ENCODE data around the gene RTF1.

DNA sequence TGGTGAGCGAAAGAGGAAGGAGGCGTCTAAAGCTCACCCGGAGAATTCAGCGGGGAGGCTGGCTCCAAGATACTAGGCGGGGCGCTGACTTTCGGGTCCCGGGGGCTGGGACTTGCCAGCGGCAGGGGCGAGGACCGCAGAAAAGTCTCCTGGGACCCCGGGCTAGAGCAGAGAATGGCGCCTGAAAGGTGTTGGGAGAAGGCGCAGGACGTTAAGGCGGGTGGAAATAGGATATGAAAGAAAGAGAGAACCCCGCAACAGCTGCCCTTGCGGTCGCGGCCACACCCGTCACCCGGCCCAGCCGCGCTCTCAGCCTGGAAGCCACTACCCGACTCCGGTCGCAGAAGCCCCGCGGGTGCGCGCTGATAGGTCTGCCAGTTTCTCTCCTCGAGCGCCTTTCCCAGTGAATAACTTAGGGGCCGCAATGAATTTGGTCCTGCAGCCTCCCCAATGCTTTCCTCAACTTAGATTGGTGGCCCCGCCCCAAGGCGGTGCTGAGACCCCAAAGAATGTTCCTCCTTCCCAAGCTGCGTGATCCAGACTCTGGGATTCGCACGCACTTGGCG lies 96.1 kb downstream of the RTF1 start:
- TF ChIP-seq POLR2A (IDR thresholded peaks at IDR 0.05) (no peak), POLR2AphosphoS5 (IDR thresholded peaks at IDR 0.05) (no peak)
- TF ChIP-seq, protein P1, sequence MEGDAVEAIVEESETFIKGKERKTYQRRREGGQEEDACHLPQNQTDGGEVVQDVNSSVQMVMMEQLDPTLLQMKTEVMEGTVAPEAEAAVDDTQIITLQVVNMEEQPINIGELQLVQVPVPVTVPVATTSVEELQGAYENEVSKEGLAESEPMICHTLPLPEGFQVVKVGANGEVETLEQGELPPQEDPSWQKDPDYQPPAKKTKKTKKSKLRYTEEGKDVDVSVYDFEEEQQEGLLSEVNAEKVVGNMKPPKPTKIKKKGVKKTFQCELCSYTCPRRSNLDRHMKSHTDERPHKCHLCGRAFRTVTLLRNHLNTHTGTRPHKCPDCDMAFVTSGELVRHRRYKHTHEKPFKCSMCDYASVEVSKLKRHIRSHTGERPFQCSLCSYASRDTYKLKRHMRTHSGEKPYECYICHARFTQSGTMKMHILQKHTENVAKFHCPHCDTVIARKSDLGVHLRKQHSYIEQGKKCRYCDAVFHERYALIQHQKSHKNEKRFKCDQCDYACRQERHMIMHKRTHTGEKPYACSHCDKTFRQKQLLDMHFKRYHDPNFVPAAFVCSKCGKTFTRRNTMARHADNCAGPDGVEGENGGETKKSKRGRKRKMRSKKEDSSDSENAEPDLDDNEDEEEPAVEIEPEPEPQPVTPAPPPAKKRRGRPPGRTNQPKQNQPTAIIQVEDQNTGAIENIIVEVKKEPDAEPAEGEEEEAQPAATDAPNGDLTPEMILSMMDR (IDR thresholded peaks at IDR 0.05) = no peak

Measured in breast epithelium (tissue), 3 donors.